Measurements from ENCODE around the gene GNAI2. TPM values are rescaled to one million over a fixed set of nuclear protein-coding genes. Genes with fewer than 3 reads are reported as not detected.

The GNAI2 gene
- total and polyA plus RNA-seq, 2 donors (not counting 3 experiments of a cell fraction or from before 2014, with no cell fraction given), result 767 to 1,875 TPM

GRCh38 chr3:50262778-50263177 lies 26.8 kb downstream of the GNAI2 start:
- TF ChIP-seq POLR2A (IDR thresholded peaks at IDR 0.05; ENCODE audit: low read depth, low read length) (no peak), MAX (IDR thresholded peaks at IDR 0.05; ENCODE audit: insufficient read depth, insufficient read length) (no peak), GATA2 (IDR thresholded peaks at IDR 0.05; ENCODE audit: insufficient read depth, insufficient read length, low read depth, low read length) (no peak), EZH2 (IDR thresholded peaks at IDR 0.05; ENCODE audit: borderline replicate concordance, low read depth, low read length, severe bottlenecking) (no peak), POLR2AphosphoS5 (IDR thresholded peaks at IDR 0.05; ENCODE audit: insufficient read depth, low read depth, low read length) (no peak), MYC (IDR thresholded peaks at IDR 0.05; ENCODE audit: low read depth, low read length) (no peak), FOS (IDR thresholded peaks at IDR 0.05; ENCODE audit: borderline replicate concordance, insufficient read depth, low read length) (no peak), JUN (IDR thresholded peaks at IDR 0.05; ENCODE audit: borderline replicate concordance, insufficient read depth, insufficient read length, low read depth) (no peak)
- TF ChIP-seq, protein P1, sequence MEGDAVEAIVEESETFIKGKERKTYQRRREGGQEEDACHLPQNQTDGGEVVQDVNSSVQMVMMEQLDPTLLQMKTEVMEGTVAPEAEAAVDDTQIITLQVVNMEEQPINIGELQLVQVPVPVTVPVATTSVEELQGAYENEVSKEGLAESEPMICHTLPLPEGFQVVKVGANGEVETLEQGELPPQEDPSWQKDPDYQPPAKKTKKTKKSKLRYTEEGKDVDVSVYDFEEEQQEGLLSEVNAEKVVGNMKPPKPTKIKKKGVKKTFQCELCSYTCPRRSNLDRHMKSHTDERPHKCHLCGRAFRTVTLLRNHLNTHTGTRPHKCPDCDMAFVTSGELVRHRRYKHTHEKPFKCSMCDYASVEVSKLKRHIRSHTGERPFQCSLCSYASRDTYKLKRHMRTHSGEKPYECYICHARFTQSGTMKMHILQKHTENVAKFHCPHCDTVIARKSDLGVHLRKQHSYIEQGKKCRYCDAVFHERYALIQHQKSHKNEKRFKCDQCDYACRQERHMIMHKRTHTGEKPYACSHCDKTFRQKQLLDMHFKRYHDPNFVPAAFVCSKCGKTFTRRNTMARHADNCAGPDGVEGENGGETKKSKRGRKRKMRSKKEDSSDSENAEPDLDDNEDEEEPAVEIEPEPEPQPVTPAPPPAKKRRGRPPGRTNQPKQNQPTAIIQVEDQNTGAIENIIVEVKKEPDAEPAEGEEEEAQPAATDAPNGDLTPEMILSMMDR (IDR thresholded peaks at IDR 0.05; ENCODE audit: extremely low read depth in 1 of 2, insufficient read depth in 1 of 2, low read depth in 1 of 2, low read length in 2 of 2), result no peak
- no TSS peak for BruUV-seq (replicated peaks)
- CTCF ChIA-PET, result interaction anchor here (0.6 to 2.3 kb wide), 6 partner anchors 12 to 70 kb away, joined by 3 to 16 read pairs (median 4); no protein-coding TSS in a partner anchor

More at GRCh38 chr3:50262778-50263177, 26.8 kb downstream of the GNAI2 start:
- POLR2A ChIA-PET, result interaction anchor here (0.7 to 1.1 kb wide), 3 partner anchors 56 to 73 kb away, joined by 7 to 16 read pairs (median 7); partner anchors contain the start of gene SLC38A3
- Histone ChIP-seq H3K9me1 (replicated peaks; ENCODE audit: control insufficient read depth, extremely low read depth, insufficient read depth, low read length) (no peaks in the 10 kb centered on the region), H4K20me1 (replicated peaks; ENCODE audit: control insufficient read depth, extremely low read depth, insufficient read depth, low read length) (no peaks in the 10 kb centered on the region), H3K27me3 (ENCODE audit: control insufficient read depth in 2 of 2, insufficient read depth in 2 of 2, low read length in 2 of 2) (peaks cover 3 to 4% of the 10 kb centered on the region in 2 experiments), H2AFZ (ENCODE audit: low read depth, low read length) (no peak overlapping the region), H3K9ac (replicated peaks; ENCODE audit: extremely low read depth, insufficient read depth, low read length) (no peak overlapping the region), H3K4me2 (ENCODE audit: insufficient read depth, low read length) (no peak overlapping the region), H3K4me3 (replicated peaks in 1 of 3; ENCODE audit: insufficient read depth in 1 of 3, low read depth in 1 of 3, low read length in 3 of 3) (no peak overlapping the region), H3K4me1 (ENCODE audit: control insufficient read depth, extremely low read depth, insufficient read depth, low read length) (peaks cover 21% of the 10 kb centered on the region), H3K27ac (ENCODE audit: insufficient read depth, low read depth, low read length) (no peak overlapping the region), H3K79me2 (ENCODE audit: control insufficient read depth, insufficient read depth, low read length) (no peaks in the 10 kb centered on the region), H3K9me3 (replicated peaks; ENCODE audit: control insufficient read depth, insufficient read depth, low read length) (no peaks in the 10 kb centered on the region), H3K36me3 (ENCODE audit: control insufficient read depth in 2 of 2, extremely low read depth in 1 of 2, insufficient read depth in 2 of 2, low read length in 2 of 2) (peaks cover 0 to 11% of the 10 kb centered on the region in 2 experiments)
- intact Hi-C loops (cut with micrococcal nuclease), result loop anchor here (10.0 kb wide), 1 partner anchor 138 kb away; no protein-coding TSS in a partner anchor
- dilution Hi-C loops (cut with MboI; ENCODE audit: extremely low pct_ligation_motif_present, low sequenced_read_pairs), result no loop called here
- FAIRE-seq (no peak), DNase-seq (ENCODE audit: low read depth, low spot score) (no peak)

Data from endothelial cell of umbilical vein (primary cell).